Thoracic aorta (tissue), 2 donors: Measurements from ENCODE around the gene EPOP. TPM values are rescaled to one million over a fixed set of nuclear protein-coding genes. Genes with fewer than 3 reads are reported as not detected.

Experiments
- ATAC-seq: fragments of 150-250 bp; one replicate; pipeline ENCODE4 v1.8.0; 2017; ENCODE audit warnings: low read depth; ENCODE audit not compliant: insufficient number of reproducible peaks, low FRiP score
- DNase-seq: peaks from one replicate; pipeline ENCODE4 v3.0.0-alpha.2; 2020; ENCODE audit warnings: low spot score
- H3K27ac ChIP-seq, 2 donors: fragments of 200-600 bp; sonication (generic); 1 replicate in 1 of 2; 2 replicates in 1 of 2; pipeline ENCODE4 v1.5.1; 2016; ENCODE audit warnings: mild to moderate bottlenecking in 2 of 2, moderate library complexity in 2 of 2
- H3K27me3 ChIP-seq: fragments of 200-600 bp; sonication (generic); replicated peaks from 2 replicates; pipeline ENCODE4 v1.6.0; 2016; ENCODE audit warnings: mild to moderate bottlenecking; ENCODE audit not compliant: insufficient read depth
- H3K36me3 ChIP-seq: fragments of 200-600 bp; sonication (generic); one replicate; pipeline ENCODE4 v1.5.1; 2016
- H3K4me1 ChIP-seq, 2 donors: fragments of 200-600 bp; sonication (generic); 1 replicate in 1 of 2; 2 replicates in 1 of 2; pipeline versions ENCODE4 v1.5.1 to v1.6.0; 2016; ENCODE audit warnings: low read depth in 2 of 2, mild to moderate bottlenecking in 1 of 2; ENCODE audit not compliant: control insufficient read depth in 1 of 2
- H3K4me3 ChIP-seq: fragments of 200-600 bp; sonication (generic); 2 replicates; pipeline ENCODE4 v1.5.1; 2016; ENCODE audit warnings: mild to moderate bottlenecking
- H3K9me3 ChIP-seq: fragments of 200-600 bp; sonication (generic); 2 replicates; pipeline ENCODE4 v1.5.1; 2016
- total RNA-seq, 2 donors: library from RNA; depleted of rRNA; stranded (reverse); fragments of >200 nt; gene quantifications; one replicate each; pipeline versions ENCODE4 v1.1.0 to v1.2.3, GENCODE V29; 2016
- TF ChIP-seq, protein P1 (sequence below): fragments of 200-600 bp; sonication (generic); IDR thresholded peaks from one replicate; pipeline ENCODE4 v1.5.1; 2019; ENCODE audit warnings: antibody characterized with exemption

Gene EPOP
- total RNA-seq, 2 donors from 2014 or later: 0.54 to 3.3 TPM

DNA sequence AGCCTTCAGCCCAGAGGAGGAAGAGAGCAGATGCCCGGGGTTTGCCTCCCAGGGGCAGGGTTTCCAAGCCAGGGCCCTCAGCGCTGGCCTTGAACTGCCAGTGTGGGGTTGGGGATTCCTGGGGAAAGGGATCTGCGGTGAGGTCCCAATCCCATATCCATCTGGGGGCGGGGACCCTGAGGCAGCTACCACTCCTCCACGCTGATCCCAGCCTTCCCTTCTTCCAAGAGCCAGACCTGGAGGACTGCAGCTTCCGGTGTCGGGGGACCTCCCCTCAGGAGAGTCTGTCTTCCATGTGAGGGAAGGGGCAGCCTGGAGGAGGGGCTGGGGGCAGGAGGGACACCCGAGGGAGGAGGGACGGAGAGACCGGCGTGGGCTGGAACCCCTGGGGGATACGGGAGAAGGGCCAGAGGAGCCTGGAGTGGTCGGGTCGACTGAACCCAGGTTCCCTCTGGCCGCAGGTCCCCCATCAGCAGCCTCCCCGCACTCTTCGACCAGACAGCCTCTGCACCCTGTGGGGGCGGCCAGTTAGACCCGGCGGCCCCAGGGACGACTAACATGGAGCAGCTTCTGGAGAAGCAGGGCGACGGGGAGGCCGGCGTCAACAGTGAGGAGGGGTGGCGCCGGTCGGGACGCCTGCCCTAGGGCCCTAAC, 44.7 kb upstream of the EPOP start:
- Histone ChIP-seq H3K4me3 (no peak overlapping the region), H3K27ac (no peak overlapping the region), H3K4me1 (peaks cover 1 to 2% of the 10 kb centered on the region in 2 donors), H3K9me3 (no peaks in the 10 kb centered on the region), H3K36me3 (peaks cover 64% of the 10 kb centered on the region), H3K27me3 (no peaks in the 10 kb centered on the region)
- ATAC-seq (no peak), DNase-seq (no peak)
- TF ChIP-seq, protein P1, sequence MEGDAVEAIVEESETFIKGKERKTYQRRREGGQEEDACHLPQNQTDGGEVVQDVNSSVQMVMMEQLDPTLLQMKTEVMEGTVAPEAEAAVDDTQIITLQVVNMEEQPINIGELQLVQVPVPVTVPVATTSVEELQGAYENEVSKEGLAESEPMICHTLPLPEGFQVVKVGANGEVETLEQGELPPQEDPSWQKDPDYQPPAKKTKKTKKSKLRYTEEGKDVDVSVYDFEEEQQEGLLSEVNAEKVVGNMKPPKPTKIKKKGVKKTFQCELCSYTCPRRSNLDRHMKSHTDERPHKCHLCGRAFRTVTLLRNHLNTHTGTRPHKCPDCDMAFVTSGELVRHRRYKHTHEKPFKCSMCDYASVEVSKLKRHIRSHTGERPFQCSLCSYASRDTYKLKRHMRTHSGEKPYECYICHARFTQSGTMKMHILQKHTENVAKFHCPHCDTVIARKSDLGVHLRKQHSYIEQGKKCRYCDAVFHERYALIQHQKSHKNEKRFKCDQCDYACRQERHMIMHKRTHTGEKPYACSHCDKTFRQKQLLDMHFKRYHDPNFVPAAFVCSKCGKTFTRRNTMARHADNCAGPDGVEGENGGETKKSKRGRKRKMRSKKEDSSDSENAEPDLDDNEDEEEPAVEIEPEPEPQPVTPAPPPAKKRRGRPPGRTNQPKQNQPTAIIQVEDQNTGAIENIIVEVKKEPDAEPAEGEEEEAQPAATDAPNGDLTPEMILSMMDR: no peak

DNA sequence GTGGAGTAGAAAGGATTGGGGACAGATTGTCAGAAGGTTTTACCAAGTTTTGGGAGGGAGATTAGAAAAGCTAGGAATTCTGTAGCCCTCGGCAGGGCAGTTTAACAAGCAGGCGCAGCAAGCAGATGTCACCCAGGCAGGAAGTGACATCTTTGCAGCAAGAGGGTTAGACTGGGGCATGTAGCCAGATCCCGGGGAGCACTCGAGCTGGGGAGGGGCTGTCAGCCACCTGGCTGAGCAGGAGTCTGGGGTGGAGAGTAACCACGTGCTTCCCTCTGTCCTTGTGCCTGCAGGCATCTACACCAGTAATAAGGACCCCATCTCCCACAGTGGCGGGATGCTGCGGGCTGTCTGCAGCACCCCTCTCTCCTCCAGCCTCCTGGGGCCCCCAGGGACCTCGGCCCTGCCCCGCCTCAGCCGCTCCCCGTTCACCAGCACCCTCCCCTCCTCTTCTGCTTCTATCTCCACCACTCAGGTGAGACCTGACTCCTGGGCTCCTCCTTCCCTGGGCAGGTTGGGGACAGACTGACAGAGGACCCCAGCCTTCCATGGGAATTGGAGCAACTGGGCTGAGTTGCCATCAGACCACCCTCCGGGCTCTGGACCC, 42.5 kb upstream of the EPOP start:
- Histone ChIP-seq H3K27ac (no peak overlapping the region), H3K9me3 (no peaks in the 10 kb centered on the region), H3K4me3 (no peak overlapping the region), H3K27me3 (no peaks in the 10 kb centered on the region), H3K36me3 (peaks cover 71% of the 10 kb centered on the region), H3K4me1 (no peaks in the 10 kb centered on the region)
- no peak for ATAC-seq
- TF ChIP-seq, protein P1: no peak
- DNase-seq: no peak

DNA sequence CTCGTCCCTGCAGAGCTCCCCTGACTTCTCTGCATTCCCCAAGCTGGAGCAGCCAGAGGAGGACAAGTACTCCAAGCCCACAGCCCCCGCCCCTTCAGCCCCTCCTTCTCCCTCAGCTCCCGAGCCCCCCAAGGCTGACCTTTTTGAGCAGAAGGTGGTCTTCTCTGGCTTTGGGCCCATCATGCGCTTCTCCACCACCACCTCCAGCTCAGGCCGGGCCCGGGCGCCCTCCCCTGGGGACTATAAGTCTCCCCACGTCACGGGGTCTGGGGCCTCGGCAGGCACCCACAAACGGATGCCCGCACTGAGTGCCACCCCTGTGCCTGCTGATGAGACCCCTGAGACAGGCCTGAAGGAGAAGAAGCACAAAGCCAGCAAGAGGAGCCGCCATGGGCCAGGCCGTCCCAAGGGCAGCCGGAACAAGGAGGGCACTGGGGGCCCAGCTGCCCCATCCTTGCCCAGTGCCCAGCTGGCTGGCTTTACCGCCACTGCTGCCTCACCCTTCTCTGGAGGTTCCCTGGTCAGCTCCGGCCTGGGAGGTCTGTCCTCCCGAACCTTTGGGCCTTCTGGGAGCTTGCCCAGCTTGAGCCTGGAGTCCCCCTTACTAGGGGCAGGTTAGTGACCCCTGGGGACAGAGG, 41.7 kb upstream of the EPOP start:
- H3K4me1 ChIP-seq: no peaks in the 10 kb centered on the region
- no peak for ATAC-seq
- H3K27me3 ChIP-seq: no peaks in the 10 kb centered on the region
- DNase-seq: no peak
- H3K27ac ChIP-seq: no peak overlapping the region
- TF ChIP-seq, protein P1: no peak
- H3K36me3 ChIP-seq: peaks cover 70% of the 10 kb centered on the region
- H3K9me3 ChIP-seq: no peaks in the 10 kb centered on the region
- H3K4me3 ChIP-seq: no peak overlapping the region

DNA sequence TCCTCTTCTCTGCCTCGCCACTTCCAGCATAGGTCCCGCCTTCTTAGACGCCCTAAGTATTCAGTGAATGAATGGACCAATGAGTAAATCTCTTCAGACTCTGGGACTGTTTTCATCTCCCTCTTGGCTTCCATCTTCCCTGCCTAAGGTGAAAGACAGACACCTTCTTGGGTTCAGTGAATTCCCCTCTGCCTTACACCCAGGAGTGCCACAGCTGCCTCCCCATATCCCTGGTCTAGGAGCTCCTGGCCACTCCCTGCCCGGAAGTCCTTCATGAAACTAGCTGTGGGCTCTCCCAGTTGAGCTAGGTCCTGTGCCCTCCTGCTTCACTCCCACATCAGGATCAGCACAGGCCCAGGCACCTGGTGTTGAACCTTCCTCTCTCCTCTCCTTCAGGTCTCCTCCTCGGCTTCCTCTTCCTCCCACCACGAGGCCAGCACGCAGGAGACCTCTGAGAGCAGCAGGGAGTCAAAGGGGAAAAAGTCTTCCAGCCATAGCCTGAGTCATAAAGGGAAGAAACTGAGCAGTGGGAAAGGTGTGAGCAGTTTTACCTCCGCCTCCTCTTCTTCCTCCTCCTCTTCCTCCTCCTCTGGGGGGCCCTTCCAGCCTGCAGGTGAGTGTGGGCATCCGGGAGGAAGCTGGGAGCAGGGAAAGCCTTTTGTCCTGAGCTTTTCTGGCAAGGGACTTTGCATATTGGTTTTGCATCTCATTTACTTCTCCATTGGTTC, 40.6 kb upstream of the EPOP start:
- Histone ChIP-seq H3K9me3 (no peaks in the 10 kb centered on the region), H3K36me3 (peaks cover 61% of the 10 kb centered on the region), H3K4me1 (no peaks in the 10 kb centered on the region), H3K27ac (no peak overlapping the region), H3K27me3 (no peaks in the 10 kb centered on the region), H3K4me3 (no peak overlapping the region)
- no peak for DNase-seq
- TF ChIP-seq, protein P1: no peak
- ATAC-seq: no peak
